ENCODE results near the gene EIF2AK2.
"Not testable (repeated sequence)": the region's sequence is repeated elsewhere in the genome, so short reads cannot be mapped to it uniquely, and the experiment has no call there.

The EIF2AK2 gene

GRCh38 chr2:37156857-37157714, at the start of gene EIF2AK2:
EIF2AK2 (minus strand) TSS chr2:37156980; CDS start chr2:37147806, 9,174 bp downstream.
- H3K36me3 Mint-ChIP-seq (ENCODE audit: low read depth) = peaks cover 33% of the 10 kb centered on the region
- H3K9me3 Mint-ChIP-seq = peaks cover 2% of the 10 kb centered on the region
- peaks cover 48% of the 10 kb centered on the region for H3K4me1 Mint-ChIP-seq (ENCODE audit: low read depth)
- peak; percentile 84 for DNase-seq
- peak within 1 kb of the TSS; percentile 94 for H3K27ac Mint-ChIP-seq
- H3K4me3 Mint-ChIP-seq = peak within 1 kb of the TSS; percentile 88
- H3K27me3 Mint-ChIP-seq = no peaks in the 10 kb centered on the region

GRCh38 chr2:37205689-37206341, 49.0 kb upstream of the EIF2AK2 start:
- no peaks in the 10 kb centered on the region for H3K27me3 Mint-ChIP-seq
- H3K36me3 Mint-ChIP-seq (ENCODE audit: low read depth) = peaks cover 99% of the 10 kb centered on the region
- H3K27ac Mint-ChIP-seq = no peak overlapping the region
- no peak overlapping the region for H3K4me3 Mint-ChIP-seq
- no peak for DNase-seq
- H3K4me1 Mint-ChIP-seq (ENCODE audit: low read depth) = peaks cover 53% of the 10 kb centered on the region
- H3K9me3 Mint-ChIP-seq = peaks cover 54% of the 10 kb centered on the region

- H3K27me3 Mint-ChIP-seq, H3K4me3 Mint-ChIP-seq, DNase-seq: not testable (repeated sequence)
- Mint-ChIP-seq H3K9me3 (peaks cover 54% of the 10 kb centered on the region), H3K4me1 (ENCODE audit: low read depth) (peaks cover 60% of the 10 kb centered on the region), H3K36me3 (ENCODE audit: low read depth) (peaks cover 99% of the 10 kb centered on the region), H3K27ac (peak overlapping the region; percentile 38)
Measured at GRCh38 chr2:37205071-37205661, 48.4 kb upstream of the EIF2AK2 start.

GRCh38 chr2:37203708-37204107, 46.9 kb upstream of the EIF2AK2 start:
- peaks cover 97% of the 10 kb centered on the region for H3K36me3 Mint-ChIP-seq (ENCODE audit: low read depth)
- peaks cover 39% of the 10 kb centered on the region for H3K9me3 Mint-ChIP-seq

GRCh38 chr2:37201766-37202165, 45.0 kb upstream of the EIF2AK2 start:
- peaks cover 87% of the 10 kb centered on the region for H3K36me3 Mint-ChIP-seq (ENCODE audit: low read depth)
- no peak for DNase-seq
- peaks cover 20% of the 10 kb centered on the region for H3K9me3 Mint-ChIP-seq
- H3K27me3 Mint-ChIP-seq = no peaks in the 10 kb centered on the region
- peak overlapping the region; percentile 85 for H3K27ac Mint-ChIP-seq
- H3K4me3 Mint-ChIP-seq = peak overlapping the region; percentile 10
- peaks cover 66% of the 10 kb centered on the region for H3K4me1 Mint-ChIP-seq (ENCODE audit: low read depth)

More at GRCh38 chr2:37203708-37204107, 46.9 kb upstream of the EIF2AK2 start:
- Mint-ChIP-seq H3K27me3 (no peaks in the 10 kb centered on the region), H3K27ac (peak overlapping the region; percentile 50), H3K4me3 (no peak overlapping the region), H3K4me1 (ENCODE audit: low read depth) (peaks cover 72% of the 10 kb centered on the region)
- no peak for DNase-seq

GRCh38 chr2:37201208-37201607, 44.4 kb upstream of the EIF2AK2 start:
- Mint-ChIP-seq H3K4me1 (ENCODE audit: low read depth) (peaks cover 65% of the 10 kb centered on the region), H3K4me3 (peak overlapping the region; percentile 10), H3K36me3 (ENCODE audit: low read depth) (peaks cover 86% of the 10 kb centered on the region), H3K27ac (peak overlapping the region; percentile 84), H3K27me3 (no peaks in the 10 kb centered on the region), H3K9me3 (peaks cover 16% of the 10 kb centered on the region)
- no peak for DNase-seq

- H3K27me3 Mint-ChIP-seq = no peaks in the 10 kb centered on the region
- no peak overlapping the region for H3K4me3 Mint-ChIP-seq
- peak overlapping the region; percentile 33 for H3K27ac Mint-ChIP-seq
- H3K36me3 Mint-ChIP-seq (ENCODE audit: low read depth) = peaks cover 61% of the 10 kb centered on the region
- peaks cover 3% of the 10 kb centered on the region for H3K9me3 Mint-ChIP-seq
- DNase-seq = no peak
- peaks cover 55% of the 10 kb centered on the region for H3K4me1 Mint-ChIP-seq (ENCODE audit: low read depth)
Measured at GRCh38 chr2:37198681-37199065, 41.9 kb upstream of the EIF2AK2 start.

GRCh38 chr2:37196320-37197195, 39.8 kb upstream of the EIF2AK2 start, which contains the start of gene CEBPZOS:
CEBPZOS (plus strand) TSS chr2:37196496; CDS start chr2:37199705, 3,209 bp downstream.
- peaks cover 46% of the 10 kb centered on the region for H3K4me1 Mint-ChIP-seq (ENCODE audit: low read depth)
- peak within 1 kb of the TSS; percentile 97 for H3K27ac Mint-ChIP-seq
- H3K36me3 Mint-ChIP-seq (ENCODE audit: low read depth) = peaks cover 41% of the 10 kb centered on the region

GRCh38 chr2:37195862-37196319, 39.1 kb upstream of the EIF2AK2 start:
- peak overlapping the region; percentile 92 for H3K4me3 Mint-ChIP-seq
- H3K4me1 Mint-ChIP-seq (ENCODE audit: low read depth) = peaks cover 40% of the 10 kb centered on the region
- H3K27me3 Mint-ChIP-seq, DNase-seq, H3K9me3 Mint-ChIP-seq: not testable (repeated sequence)
- H3K27ac Mint-ChIP-seq = peak overlapping the region; percentile 97
- H3K36me3 Mint-ChIP-seq (ENCODE audit: low read depth) = peaks cover 34% of the 10 kb centered on the region

More at GRCh38 chr2:37196320-37197195, 39.8 kb upstream of the EIF2AK2 start, which contains the start of gene CEBPZOS:
- DNase-seq = peak; percentile 93
- Mint-ChIP-seq H3K9me3 (no peaks in the 10 kb centered on the region), H3K4me3 (peak within 1 kb of the TSS; percentile 92), H3K27me3 (no peaks in the 10 kb centered on the region)

GRCh38 chr2:37192551-37192950, 35.8 kb upstream of the EIF2AK2 start:
- H3K4me3 Mint-ChIP-seq = no peak overlapping the region
- no peak for DNase-seq
- no peaks in the 10 kb centered on the region for H3K9me3 Mint-ChIP-seq
- H3K27ac Mint-ChIP-seq = no peak overlapping the region
- peaks cover 14% of the 10 kb centered on the region for H3K4me1 Mint-ChIP-seq (ENCODE audit: low read depth)
- H3K36me3 Mint-ChIP-seq (ENCODE audit: low read depth) = peaks cover 12% of the 10 kb centered on the region
- H3K27me3 Mint-ChIP-seq = peaks cover 5% of the 10 kb centered on the region

- DNase-seq = no peak
Measured at GRCh38 chr2:37191747-37192146, 35.0 kb upstream of the EIF2AK2 start.

GRCh38 chr2:37191253-37191652, 34.5 kb upstream of the EIF2AK2 start:
- H3K27ac Mint-ChIP-seq = no peak overlapping the region
- H3K9me3 Mint-ChIP-seq = no peaks in the 10 kb centered on the region
- H3K36me3 Mint-ChIP-seq (ENCODE audit: low read depth) = peaks cover 1% of the 10 kb centered on the region

More at GRCh38 chr2:37191747-37192146, 35.0 kb upstream of the EIF2AK2 start:
- H3K27me3 Mint-ChIP-seq = peaks cover 7% of the 10 kb centered on the region
- no peak overlapping the region for H3K4me3 Mint-ChIP-seq
- no peaks in the 10 kb centered on the region for H3K9me3 Mint-ChIP-seq
- peaks cover 5% of the 10 kb centered on the region for H3K36me3 Mint-ChIP-seq (ENCODE audit: low read depth)
- H3K4me1 Mint-ChIP-seq (ENCODE audit: low read depth) = peaks cover 7% of the 10 kb centered on the region
- no peak overlapping the region for H3K27ac Mint-ChIP-seq

GRCh38 chr2:37190290-37190689, 33.5 kb upstream of the EIF2AK2 start:
- no peak for DNase-seq
- H3K4me1 Mint-ChIP-seq (ENCODE audit: low read depth) = peaks cover 1% of the 10 kb centered on the region
- no peak overlapping the region for H3K4me3 Mint-ChIP-seq
- H3K27ac Mint-ChIP-seq = no peak overlapping the region
- no peaks in the 10 kb centered on the region for H3K36me3 Mint-ChIP-seq (ENCODE audit: low read depth)
- H3K27me3 Mint-ChIP-seq = peaks cover 7% of the 10 kb centered on the region
- no peaks in the 10 kb centered on the region for H3K9me3 Mint-ChIP-seq

More at GRCh38 chr2:37191253-37191652, 34.5 kb upstream of the EIF2AK2 start:
- Mint-ChIP-seq H3K4me1 (ENCODE audit: low read depth) (peaks cover 5% of the 10 kb centered on the region), H3K27me3 (peaks cover 7% of the 10 kb centered on the region), H3K4me3 (no peak overlapping the region)
- DNase-seq = no peak
